HL-60 (cell line): ENCODE measurements around the gene IRF5.

ENCODE experiments used
- DNase-seq, 2 experiments: peaks; one replicate each; pipeline ENCODE4 v3.0.0-alpha.2; 2010 to 2020; ENCODE audit warnings: low read depth in 1 of 2, low spot score in 1 of 2
- H3K27ac ChIP-seq: fragments of 250-450 bp; sonication (Bioruptor Pico); replicated peaks from 2 replicates; pipeline ENCODE4 v1.5.1; 2020; ENCODE audit warnings: mild to moderate bottlenecking, moderate library complexity
- H3K27me3 ChIP-seq: fragments of 250-450 bp; sonication (Bioruptor Pico); 2 replicates; pipeline ENCODE4 v1.5.1; 2021; ENCODE audit warnings: mild to moderate bottlenecking, moderate library complexity; ENCODE audit not compliant: insufficient read depth, poor library complexity, severe bottlenecking
- H3K4me3 ChIP-seq: replicated peaks from 2 replicates; pipeline ENCODE4 v1.5.1; 2011; ENCODE audit warnings: mild to moderate bottlenecking, control low read depth, low read length; ENCODE audit not compliant: insufficient read depth
- GABPA ChIP-seq: IDR thresholded peaks from 2 replicates; pipeline ENCODE4 v1.6.1; 2012; ENCODE audit warnings: low read depth
- POLR2AphosphoS5 ChIP-seq: IDR thresholded peaks from 2 replicates; pipeline ENCODE4 v1.6.1; 2012; ENCODE audit warnings: low read depth
- SPI1 ChIP-seq: IDR thresholded peaks from 2 replicates; pipeline ENCODE4 v1.6.1; 2012; ENCODE audit warnings: low read depth, mild to moderate bottlenecking, borderline replicate concordance
- TF ChIP-seq, protein P1 (sequence below): IDR thresholded peaks from one replicate; pipeline ENCODE4 v1.5.1; 2011; ENCODE audit warnings: low read length, control low read depth, inconsistent platforms; ENCODE audit not compliant: insufficient read depth
- TF ChIP-seq, protein P2 (sequence below): IDR thresholded peaks from 2 replicates; pipeline ENCODE4 v1.6.1; 2012; ENCODE audit warnings: low read depth; ENCODE audit not compliant: insufficient replicate concordance

The IRF5 gene

DNA sequence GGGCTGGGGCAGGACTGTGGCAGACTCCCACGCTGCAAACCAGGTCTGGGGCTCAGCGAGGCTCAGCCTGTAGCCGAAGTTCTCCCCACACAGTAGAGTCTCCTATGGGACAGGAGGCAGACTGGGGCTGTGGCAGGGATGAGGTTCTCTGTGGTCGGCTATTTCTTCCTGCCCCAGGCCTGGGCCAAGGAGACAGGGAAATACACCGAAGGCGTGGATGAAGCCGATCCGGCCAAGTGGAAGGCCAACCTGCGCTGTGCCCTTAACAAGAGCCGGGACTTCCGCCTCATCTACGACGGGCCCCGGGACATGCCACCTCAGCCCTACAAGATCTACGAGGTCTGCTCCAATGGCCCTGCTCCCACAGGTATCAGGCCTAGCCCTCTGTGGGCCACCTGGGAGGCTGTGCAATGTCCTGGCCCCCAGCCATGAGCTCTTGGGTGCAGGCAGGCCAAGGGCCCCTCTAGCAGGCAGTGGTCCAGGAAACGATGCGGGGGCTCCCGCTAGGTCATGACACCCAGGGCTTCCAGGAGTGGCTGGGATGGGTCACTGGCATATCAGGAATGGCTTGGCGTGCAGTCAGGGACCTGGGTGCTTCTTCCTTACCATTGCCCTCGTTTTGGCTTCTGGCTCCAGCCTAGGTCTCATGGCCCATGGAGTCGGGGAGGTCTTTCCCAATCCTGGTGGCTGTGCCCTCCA is 8.1 kb downstream of the IRF5 start:
- no peak for DNase-seq
- Histone ChIP-seq H3K27me3 (no peaks in the 10 kb centered on the region), H3K4me3 (no peak overlapping the region), H3K27ac (no peak overlapping the region)
- TF ChIP-seq GABPA = no peak
- TF ChIP-seq, protein P1, sequence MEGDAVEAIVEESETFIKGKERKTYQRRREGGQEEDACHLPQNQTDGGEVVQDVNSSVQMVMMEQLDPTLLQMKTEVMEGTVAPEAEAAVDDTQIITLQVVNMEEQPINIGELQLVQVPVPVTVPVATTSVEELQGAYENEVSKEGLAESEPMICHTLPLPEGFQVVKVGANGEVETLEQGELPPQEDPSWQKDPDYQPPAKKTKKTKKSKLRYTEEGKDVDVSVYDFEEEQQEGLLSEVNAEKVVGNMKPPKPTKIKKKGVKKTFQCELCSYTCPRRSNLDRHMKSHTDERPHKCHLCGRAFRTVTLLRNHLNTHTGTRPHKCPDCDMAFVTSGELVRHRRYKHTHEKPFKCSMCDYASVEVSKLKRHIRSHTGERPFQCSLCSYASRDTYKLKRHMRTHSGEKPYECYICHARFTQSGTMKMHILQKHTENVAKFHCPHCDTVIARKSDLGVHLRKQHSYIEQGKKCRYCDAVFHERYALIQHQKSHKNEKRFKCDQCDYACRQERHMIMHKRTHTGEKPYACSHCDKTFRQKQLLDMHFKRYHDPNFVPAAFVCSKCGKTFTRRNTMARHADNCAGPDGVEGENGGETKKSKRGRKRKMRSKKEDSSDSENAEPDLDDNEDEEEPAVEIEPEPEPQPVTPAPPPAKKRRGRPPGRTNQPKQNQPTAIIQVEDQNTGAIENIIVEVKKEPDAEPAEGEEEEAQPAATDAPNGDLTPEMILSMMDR = no peak
- TF ChIP-seq, protein P2, sequence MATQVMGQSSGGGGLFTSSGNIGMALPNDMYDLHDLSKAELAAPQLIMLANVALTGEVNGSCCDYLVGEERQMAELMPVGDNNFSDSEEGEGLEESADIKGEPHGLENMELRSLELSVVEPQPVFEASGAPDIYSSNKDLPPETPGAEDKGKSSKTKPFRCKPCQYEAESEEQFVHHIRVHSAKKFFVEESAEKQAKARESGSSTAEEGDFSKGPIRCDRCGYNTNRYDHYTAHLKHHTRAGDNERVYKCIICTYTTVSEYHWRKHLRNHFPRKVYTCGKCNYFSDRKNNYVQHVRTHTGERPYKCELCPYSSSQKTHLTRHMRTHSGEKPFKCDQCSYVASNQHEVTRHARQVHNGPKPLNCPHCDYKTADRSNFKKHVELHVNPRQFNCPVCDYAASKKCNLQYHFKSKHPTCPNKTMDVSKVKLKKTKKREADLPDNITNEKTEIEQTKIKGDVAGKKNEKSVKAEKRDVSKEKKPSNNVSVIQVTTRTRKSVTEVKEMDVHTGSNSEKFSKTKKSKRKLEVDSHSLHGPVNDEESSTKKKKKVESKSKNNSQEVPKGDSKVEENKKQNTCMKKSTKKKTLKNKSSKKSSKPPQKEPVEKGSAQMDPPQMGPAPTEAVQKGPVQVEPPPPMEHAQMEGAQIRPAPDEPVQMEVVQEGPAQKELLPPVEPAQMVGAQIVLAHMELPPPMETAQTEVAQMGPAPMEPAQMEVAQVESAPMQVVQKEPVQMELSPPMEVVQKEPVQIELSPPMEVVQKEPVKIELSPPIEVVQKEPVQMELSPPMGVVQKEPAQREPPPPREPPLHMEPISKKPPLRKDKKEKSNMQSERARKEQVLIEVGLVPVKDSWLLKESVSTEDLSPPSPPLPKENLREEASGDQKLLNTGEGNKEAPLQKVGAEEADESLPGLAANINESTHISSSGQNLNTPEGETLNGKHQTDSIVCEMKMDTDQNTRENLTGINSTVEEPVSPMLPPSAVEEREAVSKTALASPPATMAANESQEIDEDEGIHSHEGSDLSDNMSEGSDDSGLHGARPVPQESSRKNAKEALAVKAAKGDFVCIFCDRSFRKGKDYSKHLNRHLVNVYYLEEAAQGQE = no peak
- no peak for TF ChIP-seq SPI1
- no peak for TF ChIP-seq POLR2AphosphoS5

DNA sequence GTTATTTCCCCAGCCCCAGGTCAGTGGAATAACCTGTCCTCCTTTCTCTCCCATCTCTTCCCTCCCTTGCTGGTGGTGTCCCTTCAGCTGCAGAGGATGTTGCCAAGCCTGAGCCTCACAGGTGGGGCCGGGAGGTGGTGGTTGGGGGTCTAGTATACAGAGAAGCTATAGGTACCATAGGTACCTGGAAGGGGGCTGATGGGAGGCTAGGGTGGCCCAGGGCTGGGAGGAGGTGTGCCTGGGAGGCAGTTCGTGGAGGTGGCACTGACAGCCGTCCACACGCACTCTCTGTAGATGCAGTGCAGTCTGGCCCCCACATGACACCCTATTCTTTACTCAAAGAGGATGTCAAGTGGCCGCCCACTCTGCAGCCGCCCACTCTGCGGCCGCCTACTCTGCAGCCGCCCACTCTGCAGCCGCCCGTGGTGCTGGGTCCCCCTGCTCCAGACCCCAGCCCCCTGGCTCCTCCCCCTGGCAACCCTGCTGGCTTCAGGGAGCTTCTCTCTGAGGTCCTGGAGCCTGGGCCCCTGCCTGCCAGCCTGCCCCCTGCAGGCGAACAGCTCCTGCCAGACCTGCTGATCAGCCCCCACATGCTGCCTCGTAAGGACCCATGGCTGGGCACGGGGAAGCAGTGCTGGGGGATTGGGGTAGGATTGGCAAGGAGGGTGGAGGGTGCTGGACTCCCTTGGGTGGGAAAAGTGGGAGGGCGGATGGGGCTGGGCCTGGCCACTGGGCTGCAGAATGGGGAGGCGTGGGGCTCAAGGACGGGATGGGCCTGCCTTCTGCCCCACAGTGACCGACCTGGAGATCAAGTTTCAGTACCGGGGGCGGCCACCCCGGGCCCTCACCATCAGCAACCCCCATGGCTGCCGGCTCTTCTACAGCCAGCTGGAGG is 9.5 kb downstream of the IRF5 start:
- TF ChIP-seq, protein P2 = no peak
- TF ChIP-seq, protein P1 = no peak
- no peak for TF ChIP-seq POLR2AphosphoS5
- TF ChIP-seq GABPA = no peak
- H3K4me3 ChIP-seq = no peak overlapping the region
- no peaks in the 10 kb centered on the region for H3K27me3 ChIP-seq
- no peak overlapping the region for H3K27ac ChIP-seq
- DNase-seq = no peak

DNA sequence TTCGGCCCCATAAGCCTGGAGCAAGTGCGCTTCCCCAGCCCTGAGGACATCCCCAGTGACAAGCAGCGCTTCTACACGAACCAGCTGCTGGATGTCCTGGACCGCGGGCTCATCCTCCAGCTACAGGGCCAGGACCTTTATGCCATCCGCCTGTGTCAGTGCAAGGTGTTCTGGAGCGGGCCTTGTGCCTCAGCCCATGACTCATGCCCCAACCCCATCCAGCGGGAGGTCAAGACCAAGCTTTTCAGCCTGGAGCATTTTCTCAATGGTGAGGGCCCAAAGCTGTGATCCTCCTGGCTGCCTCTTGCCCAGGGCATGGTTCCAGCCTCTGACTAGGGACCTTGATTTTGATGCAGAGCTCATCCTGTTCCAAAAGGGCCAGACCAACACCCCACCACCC is 10.1 kb downstream of the IRF5 start:
- H3K27ac ChIP-seq = no peak overlapping the region
- no peaks in the 10 kb centered on the region for H3K27me3 ChIP-seq
- H3K4me3 ChIP-seq = no peak overlapping the region
- TF ChIP-seq, protein P1 = no peak
- TF ChIP-seq, protein P2 = no peak
- TF ChIP-seq SPI1 = no peak
- no peak for TF ChIP-seq GABPA
- TF ChIP-seq POLR2AphosphoS5 = no peak
- DNase-seq = no peak
